CD4-positive, alpha-beta T cell (primary cell): ENCODE results near the gene SPDYC. TPM values are rescaled to one million over a fixed set of nuclear protein-coding genes. Genes with fewer than 3 reads are reported as not detected.

Experiments
- ATAC-seq: fragments of 200-7000 bp; cut with Tn5 transposase; one replicate; pipeline ENCODE4 v1.10.0; 2022; ENCODE audit warnings: mild to moderate bottlenecking; ENCODE audit not compliant: poor library complexity
- CTCF ChIA-PET: fragments of 350-600 bp; sonication (Branson Sonifier 250); formaldehyde crosslinking; loops from one replicate; lab custom pipeline; 2021; ENCODE audit warnings: antibody characterized with exemption, inconsistent platforms; lab: Charles Lee
- POLR2A ChIA-PET: fragments of 350-600 bp; sonication (Branson Sonifier 250); formaldehyde crosslinking; loops from one replicate; lab custom pipeline; 2021; ENCODE audit warnings: antibody characterized with exemption, inconsistent platforms; lab: Charles Lee
- DNase-seq, 14 experiments: peaks; one replicate each; pipeline ENCODE4 v3.0.0-alpha.2; 2013 to 2020; ENCODE audit warnings: mixed read lengths in 2 of 14
- H3K27ac ChIP-seq, 2 donors: one replicate each; pipeline versions ENCODE4 v1.5.1 to v1.7.0; 2013; ENCODE audit warnings: low read length in 2 of 2, low read depth in 1 of 2, mild to moderate bottlenecking in 1 of 2
- H3K27me3 ChIP-seq, 2 experiments: 1 replicate in 1 of 2; 2 replicates in 1 of 2; pipeline versions ENCODE4 v1.6.1 to v1.7.0; 2013; ENCODE audit warnings: low read length in 2 of 2, control low read depth in 1 of 2, mild to moderate bottlenecking in 1 of 2, moderate library complexity in 1 of 2; ENCODE audit not compliant: insufficient read depth in 2 of 2, control insufficient read depth in 1 of 2
- H3K36me3 ChIP-seq: one replicate; pipeline ENCODE4 v1.6.1; 2013; ENCODE audit warnings: low read length, control low read depth; ENCODE audit not compliant: insufficient read depth
- H3K4me1 ChIP-seq: one replicate; pipeline ENCODE4 v1.6.1; 2013; ENCODE audit warnings: low read length, control low read depth; ENCODE audit not compliant: insufficient read depth
- H3K4me3 ChIP-seq: one replicate; pipeline ENCODE4 v1.5.1; 2013; ENCODE audit warnings: mild to moderate bottlenecking, low read length, moderate library complexity
- H3K9me3 ChIP-seq, 2 experiments: 1 replicate in 1 of 2; 2 replicates in 1 of 2; pipeline versions ENCODE4 v1.6.1 to v1.7.0; 2013; ENCODE audit warnings: low read length in 2 of 2, mild to moderate bottlenecking in 2 of 2, control low read depth in 1 of 2, moderate library complexity in 1 of 2; ENCODE audit not compliant: control insufficient read depth in 1 of 2, insufficient read depth in 1 of 2
- H3K27ac Mint-ChIP-seq: one replicate; pipeline ENCODE4 v1.8.0; 2020; ENCODE audit warnings: mixed read lengths
- H3K27me3 Mint-ChIP-seq: one replicate; pipeline ENCODE4 v1.8.0; 2021; ENCODE audit warnings: mixed read lengths
- H3K36me3 Mint-ChIP-seq: one replicate; pipeline ENCODE4 v1.8.0; 2021; ENCODE audit warnings: low read depth, mixed read lengths
- H3K4me1 Mint-ChIP-seq: one replicate; pipeline ENCODE4 v1.8.0; 2021; ENCODE audit warnings: low read depth, mixed read lengths
- H3K4me3 Mint-ChIP-seq: one replicate; pipeline ENCODE4 v1.8.0; 2020; ENCODE audit warnings: mild to moderate bottlenecking, mixed read lengths
- H3K9me3 Mint-ChIP-seq: one replicate; pipeline ENCODE4 v1.8.0; 2020; ENCODE audit warnings: mixed read lengths
- CTCF ChIP-seq: fragments of 200-600 bp; IDR thresholded peaks from one replicate; pipeline ENCODE4 v1.8.0; 2022; ENCODE audit warnings: antibody characterized with exemption, mild to moderate bottlenecking
- intact Hi-C, 2 experiments: fragments of 100-400 bp; cut with DNase I in 1 of 2; cut with micrococcal nuclease in 1 of 2; formaldehyde crosslinking; loops; one replicate each; pipeline versions ENCODE4 v1.15.1 to v1.9.0; 2023 to 2025; cut with DNase I, micrococcal nuclease
- total RNA-seq, 174 experiments: library from RNA in 2 of 174; stranded (reverse) in 2 of 174; gene quantifications; one replicate each; pipeline ENCODE4 v1.2.3 and lab custom pipeline; 2021 to 2026

SPDYC gene
- total RNA-seq, 2 experiments from 2014 or later = not detected

GRCh38 chr11:65165410-65166317, 4.4 kb upstream of the SPDYC start:
- H3K4me3 Mint-ChIP-seq = no peak overlapping the region
- H3K27ac ChIP-seq = no peak overlapping the region
- H3K9me3 ChIP-seq = no peaks in the 10 kb centered on the region
- CTCF ChIA-PET = no interaction called here
- TF ChIP-seq CTCF = no peak
- DNase-seq (no peak), ATAC-seq (no peak)
- H3K27me3 ChIP-seq = no peaks in the 10 kb centered on the region
- POLR2A ChIA-PET = no interaction called here
- intact Hi-C loops = no loop called here
- no peak overlapping the region for H3K4me3 ChIP-seq
- no peaks in the 10 kb centered on the region for H3K36me3 Mint-ChIP-seq
- H3K27ac Mint-ChIP-seq = no peak overlapping the region
- H3K27me3 Mint-ChIP-seq = peaks cover 4% of the 10 kb centered on the region
- no peaks in the 10 kb centered on the region for H3K4me1 Mint-ChIP-seq
- peaks cover 9% of the 10 kb centered on the region for H3K4me1 ChIP-seq
- H3K36me3 ChIP-seq = no peaks in the 10 kb centered on the region
- H3K9me3 Mint-ChIP-seq = no peaks in the 10 kb centered on the region

- ChIA-PET POLR2A (no interaction called here), CTCF (no interaction called here)
- Mint-ChIP-seq H3K9me3 (no peaks in the 10 kb centered on the region), H3K27ac (no peak overlapping the region), H3K4me3 (no peak overlapping the region), H3K27me3 (no peaks in the 10 kb centered on the region), H3K36me3 (no peaks in the 10 kb centered on the region), H3K4me1 (no peaks in the 10 kb centered on the region)
- Histone ChIP-seq H3K36me3 (no peaks in the 10 kb centered on the region), H3K9me3 (no peaks in the 10 kb centered on the region), H3K4me3 (no peak overlapping the region), H3K27ac (no peak overlapping the region), H3K27me3 (no peaks in the 10 kb centered on the region), H3K4me1 (peaks cover 9% of the 10 kb centered on the region)
- intact Hi-C loops = no loop called here
- DNase-seq = no peak
- no peak for TF ChIP-seq CTCF
- no peak for ATAC-seq
Observed at GRCh38 chr11:65166893-65167292, 3.1 kb upstream of the SPDYC start.

- CTCF ChIA-PET = no interaction called here
- no peaks in the 10 kb centered on the region for H3K36me3 ChIP-seq
- H3K4me3 Mint-ChIP-seq = no peak overlapping the region
- H3K4me3 ChIP-seq = no peak overlapping the region
- intact Hi-C loops = no loop called here
- no peak for TF ChIP-seq CTCF
- H3K9me3 ChIP-seq = no peaks in the 10 kb centered on the region
- no peak overlapping the region for H3K27ac ChIP-seq
- H3K27me3 Mint-ChIP-seq = no peaks in the 10 kb centered on the region
- H3K27me3 ChIP-seq = no peaks in the 10 kb centered on the region
- H3K36me3 Mint-ChIP-seq = no peaks in the 10 kb centered on the region
- ATAC-seq = no peak
- peaks cover 9% of the 10 kb centered on the region for H3K4me1 ChIP-seq
- H3K27ac Mint-ChIP-seq = no peak overlapping the region
- DNase-seq = no peak
- H3K4me1 Mint-ChIP-seq = no peaks in the 10 kb centered on the region
- POLR2A ChIA-PET = no interaction called here
- no peaks in the 10 kb centered on the region for H3K9me3 Mint-ChIP-seq
Observed at GRCh38 chr11:65167656-65168055, 2.4 kb upstream of the SPDYC start.
